ENCODE results near the gene LRRC36.

Gene LRRC36

GRCh38 chr16:67426950-67427349 lies 100.3 kb downstream of the LRRC36 start:
- no peak for DNase-seq

DNA sequence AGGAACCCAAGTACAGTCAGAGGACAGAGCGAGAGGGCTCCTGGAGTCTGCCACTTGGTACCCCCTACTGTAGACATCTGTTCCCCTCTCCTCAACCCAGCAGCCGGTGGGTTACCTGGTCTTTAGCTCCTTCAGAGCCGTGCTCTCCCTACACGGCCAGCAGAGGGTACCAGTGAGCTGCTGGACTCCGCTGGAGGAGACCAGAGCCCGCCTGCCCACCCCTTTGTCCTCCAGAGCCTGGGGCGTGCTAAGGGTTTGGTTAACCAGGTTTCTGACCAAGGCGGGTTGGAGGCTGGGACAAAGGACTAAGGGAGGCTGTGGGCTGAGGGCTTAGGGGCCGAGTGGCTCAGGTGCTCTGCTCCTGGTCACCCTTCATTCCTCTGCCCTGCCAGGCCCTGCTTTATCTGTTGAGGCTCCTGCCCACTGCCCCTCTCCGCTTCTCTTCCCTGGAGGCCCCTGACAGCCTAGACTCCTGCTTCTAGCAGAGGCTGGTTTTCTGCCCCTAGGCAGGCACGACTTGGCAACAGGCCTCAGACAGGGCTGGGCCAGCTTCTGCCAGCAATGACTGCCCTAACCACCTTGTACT lies 101.6 kb downstream of the LRRC36 start:
- no peak for DNase-seq

DNA sequence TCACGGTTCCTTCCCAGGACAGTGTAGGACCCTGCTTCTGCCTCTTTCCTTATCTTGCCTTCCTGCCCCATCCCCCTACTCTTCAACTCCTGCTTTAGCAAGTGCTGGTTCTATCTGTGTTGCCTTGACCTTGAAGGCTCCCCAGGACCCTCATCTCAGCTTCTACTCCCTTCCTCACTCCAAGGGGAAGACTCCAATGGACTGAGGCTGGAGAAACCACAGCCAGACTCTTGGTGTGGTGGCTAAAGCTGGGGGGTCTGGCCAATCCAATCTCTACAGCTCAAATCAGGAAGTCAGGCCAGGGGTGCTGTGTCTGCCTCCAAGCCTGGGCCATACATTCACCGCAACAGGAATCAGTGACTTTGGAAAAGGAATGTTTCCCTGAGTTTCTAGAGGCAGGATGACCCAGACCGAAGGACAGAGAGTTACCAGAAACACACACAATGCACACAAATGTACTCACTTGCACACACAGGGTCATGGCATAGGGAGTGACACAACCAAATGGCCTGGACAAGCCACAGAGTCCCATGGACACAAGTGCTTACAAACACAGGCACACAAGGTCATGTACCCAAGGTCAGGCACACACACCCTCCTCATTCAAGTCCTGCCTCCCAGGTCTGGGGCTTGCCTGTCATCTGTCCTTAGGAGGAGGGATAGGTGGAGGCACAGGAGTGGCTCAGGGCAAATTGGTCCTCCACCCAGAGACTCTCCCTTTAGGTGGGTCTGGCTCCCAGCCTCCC lies 102.6 kb downstream of the LRRC36 start:
- DNase-seq = no peak

- no peak for DNase-seq
These were observed 103.3 kb downstream of the LRRC36 start for GRCh38 chr16:67429799-67430503.

DNA sequence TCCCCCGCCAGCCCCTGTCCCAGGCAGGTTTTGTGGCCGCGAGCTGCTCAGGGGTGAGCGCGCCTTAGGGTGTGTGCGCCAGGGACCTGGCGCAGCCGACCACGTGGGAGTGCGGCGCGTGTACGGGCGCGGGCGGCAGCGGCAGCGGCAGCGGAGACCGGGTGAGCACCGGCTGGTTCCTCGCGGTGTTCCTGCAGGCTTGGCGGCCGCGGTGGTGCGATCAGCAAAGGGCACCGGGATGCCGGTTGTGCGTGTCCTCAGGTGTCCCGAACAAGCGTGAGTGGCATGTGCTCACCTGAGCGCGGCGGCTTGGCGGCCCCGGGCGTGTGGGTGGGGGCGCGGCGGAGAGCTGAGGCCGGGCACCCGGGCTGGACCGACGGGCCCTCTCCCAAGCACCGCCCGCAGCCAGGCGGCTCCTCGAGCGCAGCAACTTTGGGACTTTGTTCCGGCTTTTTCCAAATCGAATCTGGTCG lies 103.9 kb downstream of the LRRC36 start:
- DNase-seq = no peak

DNA sequence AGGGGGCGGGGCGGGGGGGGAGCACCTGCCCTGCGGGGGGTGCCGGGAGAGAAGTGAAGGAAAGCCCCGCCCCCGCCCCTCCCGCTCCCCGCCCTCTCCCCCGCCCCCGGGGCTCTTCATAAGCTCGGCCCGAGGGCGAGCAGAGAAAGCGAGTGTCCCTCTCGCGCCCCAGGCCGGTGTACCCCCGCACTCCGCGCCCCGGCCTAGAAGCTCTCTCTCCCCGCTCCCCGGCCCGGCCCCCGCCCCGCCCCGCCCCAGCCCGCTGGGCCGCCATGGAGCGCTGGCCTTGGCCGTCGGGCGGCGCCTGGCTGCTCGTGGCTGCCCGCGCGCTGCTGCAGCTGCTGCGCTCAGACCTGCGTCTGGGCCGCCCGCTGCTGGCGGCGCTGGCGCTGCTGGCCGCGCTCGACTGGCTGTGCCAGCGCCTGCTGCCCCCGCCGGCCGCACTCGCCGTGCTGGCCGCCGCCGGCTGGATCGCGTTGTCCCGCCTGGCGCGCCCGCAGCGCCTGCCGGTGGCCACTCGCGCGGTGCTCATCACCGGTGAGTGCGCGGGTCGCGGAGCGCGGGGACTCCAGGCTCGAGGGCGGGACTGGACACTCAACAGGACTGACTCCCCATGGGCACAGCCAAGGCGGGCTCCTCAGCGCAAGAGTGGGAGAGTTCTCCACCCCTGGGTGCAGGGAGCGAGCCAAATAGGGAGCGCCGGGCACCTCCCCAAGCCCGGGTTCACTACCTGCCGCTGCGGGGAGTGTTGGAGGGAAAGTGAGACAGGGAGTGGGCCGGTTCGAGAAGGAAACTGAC lies 104.6 kb downstream of the LRRC36 start, which contains the start of gene HSD11B2:
TSS of gene HSD11B2 (plus strand) at position 145 of the 798 bp plus-strand sequence. CDS start at position 273, 128 bp downstream.
- no peak for DNase-seq

DNA sequence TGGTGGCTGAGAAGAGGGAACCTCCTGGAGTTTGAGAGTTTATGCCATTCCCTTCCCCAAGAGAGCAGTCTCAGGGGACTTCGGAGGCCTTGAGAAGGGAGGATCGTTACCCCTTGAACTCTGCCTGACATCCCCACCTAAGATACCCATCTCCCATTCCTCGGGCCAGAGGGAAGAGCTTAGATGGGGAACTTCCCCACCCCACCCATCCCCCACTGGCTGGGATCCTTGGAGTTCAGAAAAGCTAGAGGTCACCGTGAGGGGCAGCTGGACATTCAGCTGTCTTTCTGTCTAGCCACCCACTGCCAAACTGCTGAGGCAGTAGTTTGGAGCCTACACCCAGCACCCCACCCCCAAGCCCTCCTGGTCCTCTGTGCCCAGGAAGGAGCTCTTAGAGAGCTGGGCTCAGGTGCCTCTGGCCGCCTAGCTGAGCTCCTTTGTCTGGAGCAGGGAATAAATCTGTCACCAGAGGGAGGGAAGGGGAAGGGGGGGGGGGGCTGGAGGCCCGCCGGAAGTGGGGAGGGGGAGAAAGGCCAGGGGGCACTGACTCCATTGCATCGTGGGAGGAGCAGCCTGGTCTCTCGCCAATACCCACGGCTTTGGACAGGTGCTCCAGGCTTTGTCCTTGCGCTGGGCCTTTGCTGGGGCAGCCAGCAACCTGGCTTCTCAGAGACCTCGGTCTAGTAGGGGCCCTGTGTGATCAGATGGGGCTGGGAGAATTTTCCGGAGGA lies 105.3 kb downstream of the LRRC36 start:
- no peak for DNase-seq

DNA sequence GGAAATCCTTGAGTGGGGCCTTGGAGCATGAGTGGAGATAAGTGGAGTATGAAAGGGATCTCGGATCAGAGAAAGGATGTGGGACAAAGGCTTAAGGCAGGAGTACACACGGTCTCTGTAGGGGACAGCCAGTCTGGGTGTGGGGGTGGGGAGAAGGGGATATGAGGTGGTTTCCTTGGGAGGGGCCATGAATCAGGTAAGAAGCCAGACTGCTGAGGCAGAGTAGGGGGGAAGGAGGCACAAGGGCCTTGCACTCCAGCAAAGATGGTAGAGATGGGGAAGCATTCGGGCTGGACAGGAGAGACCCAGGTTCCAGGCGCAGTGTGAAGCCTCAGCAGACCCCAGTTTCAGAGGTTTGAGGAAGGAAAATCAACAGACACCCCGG lies 105.9 kb downstream of the LRRC36 start:
- DNase-seq = no peak

DNA sequence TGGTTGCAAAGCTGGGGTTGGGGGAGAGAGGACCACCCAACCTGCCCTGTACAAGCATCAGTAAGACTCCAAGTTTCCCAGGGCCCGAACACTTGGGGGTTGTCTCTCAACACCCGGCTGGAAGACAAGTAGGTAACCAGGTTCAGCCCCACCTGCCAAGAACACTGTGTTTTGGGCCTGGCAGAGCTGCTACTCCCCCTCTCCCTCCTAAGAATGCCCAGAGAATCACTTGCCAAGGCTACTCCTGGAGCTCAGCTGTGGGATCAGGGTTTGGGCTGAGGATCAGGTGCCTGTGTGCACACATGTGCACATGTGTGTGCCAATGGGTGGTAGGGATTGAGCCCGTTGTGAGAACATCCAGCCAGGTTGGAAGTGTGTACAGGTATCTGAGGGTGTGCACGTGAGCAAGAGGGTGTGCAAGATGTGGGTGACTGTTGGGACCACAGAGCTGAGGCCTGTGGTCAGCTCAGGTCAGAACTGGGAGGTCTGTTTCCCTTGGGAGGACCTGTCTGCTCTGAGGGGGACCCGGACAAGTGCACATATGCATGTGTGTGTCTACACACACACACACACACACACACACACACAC lies 106.6 kb downstream of the LRRC36 start:
- DNase-seq = no peak

Measured in KG1 (cell line).